GM18520 (cell line): Measurements from ENCODE around the gene SVEP1.
"Not testable (repeated sequence)": the region's sequence is repeated elsewhere in the genome, so short reads cannot be mapped to it uniquely, and the experiment has no call there.

ENCODE experiments used
- ATAC-seq: cut with Tn5 transposase; IDR thresholded peaks from one replicate; pipeline ENCODE4 v1.9.1; 2021; ENCODE audit not compliant: unreplicated experiment

SVEP1 gene

GRCh38 chr9:110383491-110383890, 196.1 kb downstream of the SVEP1 start:
- ATAC-seq = no peak

GRCh38 chr9:110382731-110383130, 196.8 kb downstream of the SVEP1 start:
- no peak for ATAC-seq

GRCh38 chr9:110371411-110372007, 208.0 kb downstream of the SVEP1 start:
- ATAC-seq = no peak

- no peak for ATAC-seq
Observed at GRCh38 chr9:110370315-110370714, 209.2 kb downstream of the SVEP1 start.

GRCh38 chr9:110364451-110364850, 215.1 kb downstream of the SVEP1 start:
- ATAC-seq = no peak

- ATAC-seq = not testable (repeated sequence)
Observed at GRCh38 chr9:110358992-110359391, 220.5 kb downstream of the SVEP1 start.

- no peak for ATAC-seq
Observed at GRCh38 chr9:110357505-110357904, 222.0 kb downstream of the SVEP1 start.

- no peak for ATAC-seq
Observed at GRCh38 chr9:110356639-110357395, 222.7 kb downstream of the SVEP1 start.

GRCh38 chr9:110355911-110356310, 223.6 kb downstream of the SVEP1 start:
- no peak for ATAC-seq

- ATAC-seq = no peak
Observed at GRCh38 chr9:110351009-110351467, 228.5 kb downstream of the SVEP1 start.

GRCh38 chr9:110346325-110346724, 233.2 kb downstream of the SVEP1 start:
- no peak for ATAC-seq

- ATAC-seq = no peak
Observed at GRCh38 chr9:110344821-110345220, 234.7 kb downstream of the SVEP1 start.

- ATAC-seq = no peak
Observed at GRCh38 chr9:110343551-110343950, 236.0 kb downstream of the SVEP1 start.

- ATAC-seq = no peak
Observed at GRCh38 chr9:110340306-110340705, 239.2 kb downstream of the SVEP1 start.

GRCh38 chr9:110338143-110338542, 241.4 kb downstream of the SVEP1 start:
- no peak for ATAC-seq

- no peak for ATAC-seq
Observed at GRCh38 chr9:110337727-110338126, 241.8 kb downstream of the SVEP1 start, which contains the start of gene TXNDC8. TSS of gene TXNDC8 (minus strand) at chr9:110337863.

GRCh38 chr9:110336363-110336762, 243.2 kb downstream of the SVEP1 start:
- ATAC-seq = no peak

- ATAC-seq = no peak
Observed at GRCh38 chr9:110334871-110335270, 244.7 kb downstream of the SVEP1 start.

GRCh38 chr9:110334183-110334582, 245.4 kb downstream of the SVEP1 start:
- no peak for ATAC-seq

GRCh38 chr9:110332766-110333165, 246.8 kb downstream of the SVEP1 start:
- ATAC-seq = no peak

GRCh38 chr9:110330484-110331105, 248.9 kb downstream of the SVEP1 start:
- ATAC-seq = no peak

- ATAC-seq = no peak
Observed at GRCh38 chr9:110329639-110330230, 249.8 kb downstream of the SVEP1 start.
